ENCODE data around the gene CDA.

Gene CDA

GRCh38 chr1:20648438-20648837 lies 59.5 kb downstream of the CDA start:
- DNase-seq (ENCODE audit: low read depth in 3 of 3): no peak

- DNase-seq (ENCODE audit: low read depth in 3 of 3): no peak
Observed at GRCh38 chr1:20648946-20649345, 60.0 kb downstream of the CDA start.

GRCh38 chr1:20652300-20652699 lies 63.4 kb downstream of the CDA start:
- no peak for DNase-seq (ENCODE audit: low read depth in 3 of 3)

GRCh38 chr1:20654104-20654690 lies 65.3 kb downstream of the CDA start:
- no peak for DNase-seq (ENCODE audit: low read depth in 3 of 3)

- no peak for DNase-seq (ENCODE audit: low read depth in 3 of 3)
Observed at GRCh38 chr1:20657024-20657423, 68.1 kb downstream of the CDA start.

GRCh38 chr1:20658166-20658915 lies 69.4 kb downstream of the CDA start:
- DNase-seq (ENCODE audit: low read depth in 3 of 3): no peak

- no peak for DNase-seq (ENCODE audit: low read depth in 3 of 3)
Observed at GRCh38 chr1:20660363-20660762, 71.5 kb downstream of the CDA start.

GRCh38 chr1:20660847-20661206 lies 71.9 kb downstream of the CDA start:
- DNase-seq (ENCODE audit: low read depth in 3 of 3): no peak

- DNase-seq (ENCODE audit: low read depth in 3 of 3): peak; percentile 89 to 96 (median 92)
Observed at GRCh38 chr1:20661207-20662109, 72.6 kb downstream of the CDA start, which contains the start of gene DDOST. DDOST (minus strand) TSS chr1:20661369; CDS start chr1:20661350, 19 bp downstream.

- DNase-seq (ENCODE audit: low read depth in 3 of 3): no peak
Observed at GRCh38 chr1:20662110-20662475, 73.2 kb downstream of the CDA start.

- no peak for DNase-seq (ENCODE audit: low read depth in 3 of 3)
Observed at GRCh38 chr1:20663365-20663764, 74.5 kb downstream of the CDA start.

- no peak for DNase-seq (ENCODE audit: low read depth in 3 of 3)
Observed at GRCh38 chr1:20663969-20664715, 75.2 kb downstream of the CDA start.

GRCh38 chr1:20665726-20666125 lies 76.8 kb downstream of the CDA start:
- no peak for DNase-seq (ENCODE audit: low read depth in 3 of 3)

- DNase-seq (ENCODE audit: low read depth in 3 of 3): no peak
Observed at GRCh38 chr1:20666146-20666545, 77.2 kb downstream of the CDA start.

- DNase-seq (ENCODE audit: low read depth in 3 of 3): no peak
Observed at GRCh38 chr1:20666804-20667203, 77.9 kb downstream of the CDA start.
